Adrenal gland (tissue), 12 donors: ENCODE data around the gene CACNA1D. TPM values are rescaled to one million over a fixed set of nuclear protein-coding genes. Genes with fewer than 3 reads are reported as not detected.

Source experiments
- DNase-seq, 7 donors: peaks; one replicate each; pipeline ENCODE4 v3.0.0-alpha.2; 2019 to 2020
- H3K27ac ChIP-seq, 5 donors: fragments of 200-600 bp; sonication (generic) in 4 of 5; 1 replicate in 3 of 5; 2 replicates in 2 of 5; pipeline versions ENCODE4 v1.5.1 to v1.8.0; 2016 to 2020; ENCODE audit warnings: mild to moderate bottlenecking in 1 of 5
- H3K27me3 ChIP-seq: fragments of 200-600 bp; 2 replicates; pipeline ENCODE4 v1.8.0; 2021
- H3K36me3 ChIP-seq, 2 donors: fragments of 200-600 bp; replicated peaks in 1 of 2; 1 replicate in 1 of 2; 2 replicates in 1 of 2; pipeline versions ENCODE4 v1.5.1 to v1.8.0; 2018 to 2022
- H3K4me1 ChIP-seq, 2 donors: fragments of 200-600 bp; replicated peaks in 1 of 2; 1 replicate in 1 of 2; 2 replicates in 1 of 2; pipeline versions ENCODE4 v1.5.1 to v1.8.0; 2018 to 2021
- H3K4me3 ChIP-seq, 4 donors: fragments of 200-600 bp; sonication (generic) in 3 of 4; one replicate each; pipeline ENCODE4 v1.5.1; 2016 to 2018
- H3K9me3 ChIP-seq, 3 donors: fragments of 200-600 bp; sonication (generic) in 1 of 3; replicated peaks in 1 of 3; 1 replicate in 2 of 3; 2 replicates in 1 of 3; pipeline versions ENCODE4 v1.5.1 to v1.8.0; 2016 to 2021
- POLR2A ChIP-seq, 2 donors: fragments of 450-650 bp; IDR thresholded peaks; one replicate each; pipeline ENCODE4 v1.6.1; 2017; ENCODE audit warnings: antibody characterized with exemption in 2 of 2, mild to moderate bottlenecking in 2 of 2, moderate library complexity in 1 of 2
- WGBS, 4 donors: extraction: QIAGEN DNeasy Blood & Tissue Kit in 2 of 4; methylation state at CpG; one replicate each; pipeline versions ENCODE4 v1.1.5 to v1.1.7; 2013 to 2017; 5-methylcytosine and 5-hydroxymethylcytosine counted together
- intact Hi-C, 2 donors: fragments of 100-400 bp; cut with DNase I; formaldehyde crosslinking; loops; one replicate each; pipeline versions ENCODE4 v1.14.1 to v1.15.0; 2022 to 2023
- polyA plus RNA-seq, 3 donors: library from polyadenylated mRNA; stranded (reverse); fragments of 200-250 nt in 2 of 3; fragments of 350-450 nt in 1 of 3; fragmentation: Illumina TruSeq in 1 of 3; extraction: RNeasy Lipid Tissue Mini Kit (QIAGEN cat#74804) in 1 of 3; gene quantifications; one replicate each; pipeline ENCODE4 v1.2.3, GENCODE V29; 2013 to 2014
- total RNA-seq, 9 donors: library from RNA; depleted of rRNA in 4 of 9; stranded (reverse); fragments of >200 nt in 4 of 9; fragments of 120-200 nt in 1 of 9; fragmentation: NEBNext Ultra II Directional in 1 of 9; extraction: Animal tissue kit (Norgen Biotek cat#: 25700) in 1 of 9; gene quantifications; one replicate each; pipeline versions ENCODE4 v1.1.0 to v1.2.4, GENCODE V29; 2013 to 2023
- TF ChIP-seq, protein P1 (sequence below), 6 experiments: fragments of 450-650 bp in 4 of 6; fragments of 200-600 bp in 2 of 6; sonication (generic) in 1 of 6; IDR thresholded peaks; 1 replicate in 5 of 6; 2 replicates in 1 of 6; pipeline versions ENCODE4 v1.5.1 to v1.8.0; 2016 to 2021; ENCODE audit warnings: antibody characterized with exemption in 6 of 6, mild to moderate bottlenecking in 2 of 6, moderate library complexity in 1 of 6
- donor health status: healthy with polysubstance abuse.
- donor health status: Bipolar disorder and iron deficiency.
- donor health status: DM: yes; HTN: yes; CAD: no.
- donor health status: DM: no; HTN: no; CAD: no.
- donor health status: DM: no; HTN: no; CAD: no.
- donor health status: DM: yes; HTN: yes; CAD: no.

The CACNA1D gene
- total and polyA plus RNA-seq, 12 donors = 25.8 to 111 (median 63.0) TPM

DNA sequence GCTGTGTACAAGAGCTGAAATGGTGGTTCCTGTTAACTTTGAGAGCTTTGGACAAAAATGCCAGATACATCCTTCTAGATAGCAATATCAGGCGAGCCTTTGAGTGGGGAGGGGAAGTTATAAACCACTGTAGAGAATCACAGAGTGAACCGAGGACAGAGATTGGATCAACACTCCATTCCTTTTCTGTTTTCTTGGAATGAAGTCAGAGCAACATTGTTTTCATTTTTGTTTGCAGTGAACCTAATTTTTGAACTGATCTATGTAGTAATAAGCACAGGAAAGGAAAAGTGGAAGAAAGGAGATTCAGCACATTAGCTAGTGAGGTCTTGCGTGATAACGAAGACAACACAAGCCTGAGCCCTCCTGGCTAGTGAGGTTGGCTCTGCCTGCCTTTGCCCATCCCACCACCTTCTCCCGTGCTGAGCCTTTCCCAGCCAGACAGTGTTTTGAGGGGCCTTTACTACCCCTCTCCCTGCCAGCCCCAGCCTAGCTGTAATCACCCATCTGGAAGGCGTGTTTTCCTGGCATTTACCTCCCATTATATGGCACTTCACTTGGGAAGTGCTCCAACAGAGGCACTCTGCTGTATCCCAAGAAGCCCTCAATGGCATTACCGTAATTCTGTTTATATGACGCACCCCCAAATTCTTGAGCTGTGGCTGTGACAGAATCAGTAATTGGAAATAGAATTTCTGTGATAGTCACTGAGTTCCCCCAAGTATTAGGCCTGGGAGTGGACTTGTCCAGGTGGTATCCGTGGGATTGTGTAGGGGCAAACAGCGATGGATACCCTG, 129.8 kb downstream of the CACNA1D start:
- Histone ChIP-seq H3K9me3 (no peaks in the 10 kb centered on the region), H3K36me3 (no peaks in the 10 kb centered on the region), H3K4me3 (no peak overlapping the region), H3K27me3 (no peaks in the 10 kb centered on the region), H3K27ac (peak overlapping the region in 1 of 5 donors; percentile 54), H3K4me1 (peaks cover 0 to 9% of the 10 kb centered on the region in 2 donors)
- no peak for DNase-seq
- WGBS, 4 donors = 74 to 85% (median 80%) methylated on average over 10 of the region's 10 CpGs
- TF ChIP-seq, protein P1, sequence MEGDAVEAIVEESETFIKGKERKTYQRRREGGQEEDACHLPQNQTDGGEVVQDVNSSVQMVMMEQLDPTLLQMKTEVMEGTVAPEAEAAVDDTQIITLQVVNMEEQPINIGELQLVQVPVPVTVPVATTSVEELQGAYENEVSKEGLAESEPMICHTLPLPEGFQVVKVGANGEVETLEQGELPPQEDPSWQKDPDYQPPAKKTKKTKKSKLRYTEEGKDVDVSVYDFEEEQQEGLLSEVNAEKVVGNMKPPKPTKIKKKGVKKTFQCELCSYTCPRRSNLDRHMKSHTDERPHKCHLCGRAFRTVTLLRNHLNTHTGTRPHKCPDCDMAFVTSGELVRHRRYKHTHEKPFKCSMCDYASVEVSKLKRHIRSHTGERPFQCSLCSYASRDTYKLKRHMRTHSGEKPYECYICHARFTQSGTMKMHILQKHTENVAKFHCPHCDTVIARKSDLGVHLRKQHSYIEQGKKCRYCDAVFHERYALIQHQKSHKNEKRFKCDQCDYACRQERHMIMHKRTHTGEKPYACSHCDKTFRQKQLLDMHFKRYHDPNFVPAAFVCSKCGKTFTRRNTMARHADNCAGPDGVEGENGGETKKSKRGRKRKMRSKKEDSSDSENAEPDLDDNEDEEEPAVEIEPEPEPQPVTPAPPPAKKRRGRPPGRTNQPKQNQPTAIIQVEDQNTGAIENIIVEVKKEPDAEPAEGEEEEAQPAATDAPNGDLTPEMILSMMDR (IDR thresholded peaks at IDR 0.05) = no peak
- TF ChIP-seq POLR2A (IDR thresholded peaks at IDR 0.05) = no peak
- intact Hi-C loops = no loop called here

DNA sequence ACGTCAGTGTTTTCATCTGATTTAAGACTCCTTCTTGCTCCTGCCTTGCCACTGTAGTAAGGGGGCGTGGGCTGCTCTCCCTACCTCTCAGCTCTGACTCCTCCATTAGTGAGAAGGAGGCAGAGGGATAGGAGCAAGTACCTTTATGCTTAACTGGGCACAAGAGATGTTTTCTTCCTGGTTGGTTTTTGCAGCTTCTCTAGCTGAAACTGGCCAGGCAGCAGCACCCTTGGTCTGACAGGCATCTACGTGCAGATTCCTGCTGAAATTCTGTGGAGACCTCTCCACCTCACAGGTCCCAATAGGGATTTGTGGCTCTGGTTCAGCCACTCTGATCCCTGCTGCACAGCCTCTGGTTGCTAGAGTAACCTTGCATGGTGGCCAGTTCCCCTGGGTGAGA, 132.5 kb downstream of the CACNA1D start:
- no peaks in the 10 kb centered on the region for H3K36me3 ChIP-seq
- intact Hi-C loops = no loop called here
- peaks cover 0 to 9% of the 10 kb centered on the region in 2 donors for H3K4me1 ChIP-seq
- H3K27me3 ChIP-seq = no peaks in the 10 kb centered on the region
- no peak overlapping the region for H3K4me3 ChIP-seq
- 63 to 89% (median 82%) methylated on average over 3 of the region's 3 CpGs for WGBS, 4 donors
- no peak overlapping the region for H3K27ac ChIP-seq
- no peaks in the 10 kb centered on the region for H3K9me3 ChIP-seq
- no peak for TF ChIP-seq POLR2A (IDR thresholded peaks at IDR 0.05)
- TF ChIP-seq, protein P1 (IDR thresholded peaks at IDR 0.05) = no peak
- no peak for DNase-seq

DNA sequence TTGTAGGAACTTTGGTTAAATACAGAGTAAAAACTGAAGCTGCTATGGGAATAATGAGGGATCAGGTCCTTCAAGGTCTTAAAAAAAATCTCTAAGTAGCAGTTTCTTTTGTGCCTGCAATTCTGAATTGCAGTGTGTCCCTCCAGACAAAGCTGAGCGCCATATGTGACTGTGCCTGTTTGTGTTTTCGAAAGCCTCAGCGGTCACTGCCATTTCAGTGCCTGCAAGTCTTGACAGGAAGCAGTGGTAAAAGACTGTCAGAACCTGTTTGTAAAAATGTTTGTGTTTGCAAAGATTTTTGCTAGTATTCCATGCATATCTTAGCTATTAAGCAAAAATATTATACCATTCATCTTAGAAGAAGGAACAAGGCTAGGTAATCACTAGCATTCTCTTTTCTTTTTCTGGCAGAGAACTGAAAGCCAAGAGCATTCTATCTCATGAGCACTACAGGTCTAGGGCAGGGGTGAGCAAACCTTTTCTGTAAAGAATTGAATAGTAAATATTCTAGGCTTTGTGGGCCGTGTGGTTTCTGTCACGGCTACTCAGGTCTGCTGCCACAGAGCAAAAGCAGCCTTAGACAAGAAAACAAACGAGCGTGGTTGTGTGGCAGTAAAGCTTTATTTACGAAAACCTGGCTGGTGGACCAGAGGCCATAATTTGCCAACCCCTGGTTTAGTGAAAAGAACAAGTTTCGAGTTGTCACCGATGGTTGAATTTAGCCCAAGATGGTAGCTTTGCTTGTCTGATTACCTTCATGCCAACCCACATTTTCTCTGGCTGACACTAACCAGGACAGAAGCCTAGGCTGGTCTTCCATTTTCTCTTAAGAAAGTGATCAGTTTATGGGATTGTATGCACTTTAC, 134.4 kb downstream of the CACNA1D start:
- Histone ChIP-seq H3K36me3 (no peaks in the 10 kb centered on the region), H3K27me3 (no peaks in the 10 kb centered on the region), H3K4me1 (peaks cover 0 to 9% of the 10 kb centered on the region in 2 donors), H3K9me3 (no peaks in the 10 kb centered on the region), H3K4me3 (no peak overlapping the region), H3K27ac (no peak overlapping the region)
- intact Hi-C loops = no loop called here
- DNase-seq = no peak
- TF ChIP-seq, protein P1 (IDR thresholded peaks at IDR 0.05) = no peak
- no peak for TF ChIP-seq POLR2A (IDR thresholded peaks at IDR 0.05)
- WGBS, 4 donors = 65 to 76% (median 73%) methylated on average over 10 of the region's 10 CpGs

DNA sequence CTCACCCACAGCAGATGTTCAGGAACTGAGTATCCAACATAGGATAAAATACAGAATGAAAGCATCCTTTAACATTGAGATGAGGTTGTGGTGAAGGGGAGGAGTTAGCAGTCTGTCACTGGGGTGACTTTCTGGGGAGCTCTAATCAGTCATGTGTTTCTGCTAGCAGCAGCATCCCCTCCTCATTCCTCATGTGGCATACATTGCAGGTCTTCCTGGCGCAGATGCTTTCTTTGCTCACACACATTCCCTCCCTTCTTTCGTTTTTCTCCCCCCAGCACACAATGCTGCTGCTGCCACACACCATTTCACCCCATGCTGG, 135.0 kb downstream of the CACNA1D start:
- Histone ChIP-seq H3K4me1 (peaks cover 0 to 9% of the 10 kb centered on the region in 2 donors), H3K9me3 (no peaks in the 10 kb centered on the region), H3K4me3 (no peak overlapping the region), H3K27ac (no peak overlapping the region), H3K36me3 (no peaks in the 10 kb centered on the region), H3K27me3 (no peaks in the 10 kb centered on the region)
- DNase-seq = no peak
- TF ChIP-seq, protein P1 (IDR thresholded peaks at IDR 0.05) = no peak
- TF ChIP-seq POLR2A (IDR thresholded peaks at IDR 0.05) = no peak
- WGBS, 4 donors = 57 to 100% (median 90%) methylated on average over 2 of the region's 2 CpGs
- intact Hi-C loops = no loop called here
